Lung (tissue), 12 donors: ENCODE results near the gene TYW1. TPM values are rescaled to one million over a fixed set of nuclear protein-coding genes. Genes with fewer than 3 reads are reported as not detected.
"Not testable (repeated sequence)": the region's sequence is repeated elsewhere in the genome, so short reads cannot be mapped to it uniquely, and the experiment has no call there.

Experiments used
- ATAC-seq: fragments of 200-7000 bp; cut with Tn5 transposase; one replicate; pipeline ENCODE4 v1.9.1; 2020; ENCODE audit warnings: moderate number of reproducible peaks; ENCODE audit not compliant: insufficient read depth, low FRiP score
- DNase-seq, 3 donors: peaks; one replicate each; pipeline ENCODE4 v3.0.0-alpha.2; 2013 to 2017
- H3K27ac ChIP-seq, 2 donors: one replicate each; pipeline ENCODE4 v1.5.1; 2013; ENCODE audit warnings: mild to moderate bottlenecking in 2 of 2, moderate library complexity in 2 of 2, control low read depth in 1 of 2, inconsistent platforms in 1 of 2, low read depth in 1 of 2, low read length in 1 of 2
- H3K27me3 ChIP-seq, 3 donors: one replicate each; pipeline ENCODE4 v1.5.1; 2013; ENCODE audit warnings: low read length in 2 of 3; ENCODE audit not compliant: control insufficient read depth in 3 of 3, insufficient read depth in 3 of 3
- H3K36me3 ChIP-seq, 4 donors: one replicate each; pipeline ENCODE4 v1.5.1; 2013; ENCODE audit warnings: low read length in 4 of 4, mild to moderate bottlenecking in 1 of 4, moderate library complexity in 1 of 4; ENCODE audit not compliant: control insufficient read depth in 4 of 4, insufficient read depth in 4 of 4
- H3K4me1 ChIP-seq, 5 donors: one replicate each; pipeline ENCODE4 v1.5.1; 2013; ENCODE audit warnings: low read length in 5 of 5, mild to moderate bottlenecking in 2 of 5, moderate library complexity in 1 of 5; ENCODE audit not compliant: control insufficient read depth in 5 of 5, insufficient read depth in 5 of 5
- H3K4me3 ChIP-seq: one replicate; pipeline ENCODE4 v1.5.1; 2013; ENCODE audit warnings: mild to moderate bottlenecking, control low read depth, moderate library complexity
- H3K9ac ChIP-seq, 2 donors: one replicate each; pipeline ENCODE4 v1.5.1; 2013; ENCODE audit warnings: low read length in 2 of 2, control low read depth in 1 of 2; ENCODE audit not compliant: insufficient read depth in 1 of 2
- H3K9me3 ChIP-seq, 4 donors: one replicate each; pipeline ENCODE4 v1.5.1; 2013; ENCODE audit warnings: low read length in 3 of 4, mild to moderate bottlenecking in 1 of 4, moderate library complexity in 1 of 4; ENCODE audit not compliant: control insufficient read depth in 4 of 4, insufficient read depth in 3 of 4
- CTCF ChIP-seq: IDR thresholded peaks from 2 replicates; pipeline ENCODE4 v1.5.1; 2012; ENCODE audit warnings: mild to moderate bottlenecking; ENCODE audit errors: control extremely low read depth, extremely low read depth
- WGBS, 2 donors: extraction: QIAGEN DNeasy Blood & Tissue Kit; methylation state at CpG; one replicate each; pipeline ENCODE4 v1.1.7; 2013; 5-methylcytosine and 5-hydroxymethylcytosine counted together
- polyA plus RNA-seq, 2 donors: library from polyadenylated mRNA; stranded (reverse); fragments of 200-250 nt; gene quantifications; one replicate each; pipeline ENCODE4 v1.2.1, GENCODE V29; 2013
- total RNA-seq, 2 donors: library from RNA; depleted of rRNA in 1 of 2; stranded (reverse); fragments of >200 nt in 1 of 2; gene quantifications; one replicate each; pipeline ENCODE4 v1.2.1, GENCODE V29; 2014 to 2021
- donor health status: control.
- donor health status: control.
- donor health status: Bipolar disorder and iron deficiency.
- donor health status: healthy.
- donor health status: DM: yes; HTN: yes; CAD: no.

TYW1 gene
- total and polyA plus RNA-seq, 4 donors = 6.1 to 27.1 (median 12.0) TPM

GRCh38 chr7:67019562-67020390 lies 23.1 kb downstream of the TYW1 start:
- no peak overlapping the region for H3K27ac ChIP-seq
- no peaks in the 10 kb centered on the region for H3K27me3 ChIP-seq
- TF ChIP-seq CTCF = no peak
- H3K4me1 ChIP-seq = peaks cover 0 to 5% (median 0%) of the 10 kb centered on the region in 5 donors
- DNase-seq (no peak), ATAC-seq (no peak)
- H3K36me3 ChIP-seq = peaks cover 12 to 27% (median 17%) of the 10 kb centered on the region in 4 donors
- no peaks in the 10 kb centered on the region for H3K9me3 ChIP-seq
- no peak overlapping the region for H3K4me3 ChIP-seq
- H3K9ac ChIP-seq = no peak overlapping the region
- WGBS, 2 donors = 83 to 86% methylated on average over 8 of the region's 8 CpGs

- no peak for TF ChIP-seq CTCF
- Histone ChIP-seq H3K9ac (no peak overlapping the region), H3K27ac (no peak overlapping the region), H3K9me3 (no peaks in the 10 kb centered on the region), H3K36me3 (peaks cover 13 to 27% (median 17%) of the 10 kb centered on the region in 4 donors), H3K27me3 (no peaks in the 10 kb centered on the region), H3K4me1 (peaks cover 0 to 5% (median 0%) of the 10 kb centered on the region in 5 donors), H3K4me3 (no peak overlapping the region)
- ATAC-seq (no peak), DNase-seq (no peak)
- 90 to 91% methylated on average over 7 of the region's 7 CpGs for WGBS, 2 donors
Observed at GRCh38 chr7:67021260-67021659, 24.6 kb downstream of the TYW1 start.

- no peak for ATAC-seq
- WGBS, 2 donors = 92 to 95% methylated on average over 3 of the region's 3 CpGs
- Histone ChIP-seq H3K4me3 (no peak overlapping the region), H3K36me3 (peaks cover 12 to 27% (median 16%) of the 10 kb centered on the region in 4 donors), H3K4me1 (peaks cover 0 to 5% (median 0%) of the 10 kb centered on the region in 5 donors), H3K9me3 (no peaks in the 10 kb centered on the region), H3K27me3 (no peaks in the 10 kb centered on the region), H3K9ac (no peak overlapping the region), H3K27ac (no peak overlapping the region)
- no peak for DNase-seq
- TF ChIP-seq CTCF = no peak
Observed at GRCh38 chr7:67022511-67022910, 25.9 kb downstream of the TYW1 start.

GRCh38 chr7:67025459-67025858 lies 28.8 kb downstream of the TYW1 start:
- H3K36me3 ChIP-seq = peaks cover 7 to 21% (median 12%) of the 10 kb centered on the region in 4 donors

GRCh38 chr7:67031685-67032084 lies 35.1 kb downstream of the TYW1 start:
- DNase-seq, H3K9ac ChIP-seq, H3K27ac ChIP-seq, H3K4me3 ChIP-seq, H3K36me3 ChIP-seq, H3K9me3 ChIP-seq, H3K27me3 ChIP-seq, ATAC-seq, H3K4me1 ChIP-seq: not testable (repeated sequence)
- 85 to 98% methylated on average over 1 of the region's 2 CpGs for WGBS, 2 donors

More at GRCh38 chr7:67025459-67025858, 28.8 kb downstream of the TYW1 start:
- H3K9me3 ChIP-seq, H3K4me3 ChIP-seq, ATAC-seq, H3K4me1 ChIP-seq, H3K27me3 ChIP-seq, DNase-seq, H3K9ac ChIP-seq, H3K27ac ChIP-seq: not testable (repeated sequence)
- 76 to 86% methylated on average over 1 of the region's 1 CpG for WGBS, 2 donors
